GM13976 (cell line): ENCODE data around the gene GRIN2A.

Source experiments
- DNase-seq: peaks from one replicate; pipeline ENCODE4 v3.0.0; 2012; ENCODE audit warnings: low spot score
- CTCF ChIP-seq: IDR thresholded peaks from 2 replicates; pipeline ENCODE4 v1.5.1; 2012; ENCODE audit warnings: borderline replicate concordance, mild to moderate bottlenecking; ENCODE audit not compliant: insufficient read depth; ENCODE audit errors: extremely low read depth, missing control alignments, control extremely low read depth
- in situ Hi-C: fragments of 300-500 bp; cut with MboI; formaldehyde crosslinking; loops from one replicate; pipeline ENCODE4 v1.12.0; 2022; ENCODE audit warnings: low sequenced_read_pairs, mixed read lengths, inconsistent platforms; ENCODE audit not compliant: unreplicated experiment

GRIN2A gene

DNA sequence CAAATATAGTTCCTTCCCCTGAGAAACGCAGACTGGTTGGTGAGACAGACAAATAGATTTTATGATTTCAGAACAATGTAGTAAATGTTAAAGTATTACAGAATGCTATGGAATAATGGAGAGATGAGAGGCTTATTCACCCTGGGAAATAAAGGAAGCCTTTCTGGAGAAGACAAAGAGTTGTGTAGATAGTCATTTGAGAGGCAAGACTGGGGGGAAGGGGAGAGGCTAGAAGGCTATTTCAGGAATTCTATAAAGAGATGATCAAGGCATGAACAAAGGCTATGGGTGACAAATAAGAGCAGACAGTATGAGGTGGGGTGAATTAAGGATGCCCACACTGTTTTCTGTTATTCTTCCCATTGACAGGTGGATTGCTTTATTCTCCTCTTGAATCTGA is 211.4 kb downstream of the GRIN2A start:
- DNase-seq = no peak
- TF ChIP-seq CTCF = no peak
- in situ Hi-C loops = no loop called here

GRCh38 chr16:9970244-9970643 is 212.0 kb downstream of the GRIN2A start:
- in situ Hi-C loops = no loop called here
- no peak for TF ChIP-seq CTCF
- no peak for DNase-seq

DNA sequence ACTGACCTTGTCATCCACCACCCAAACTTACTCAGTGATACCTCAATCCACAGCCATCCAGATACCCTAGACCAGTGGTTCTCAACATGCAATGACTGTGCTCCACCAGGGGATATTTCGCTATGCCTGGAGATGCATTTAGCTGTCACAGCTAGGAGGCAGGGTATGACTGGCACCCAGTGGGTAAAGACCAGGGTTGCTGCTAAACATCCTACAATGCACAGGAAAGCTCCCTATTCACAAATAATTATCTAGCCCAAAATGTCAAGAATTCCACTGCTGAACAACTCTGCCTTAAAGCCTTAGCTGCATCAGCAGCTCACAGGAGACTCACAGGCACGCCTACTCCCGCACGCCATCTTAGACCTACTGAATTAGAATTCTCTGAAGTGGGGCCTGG is 212.6 kb downstream of the GRIN2A start:
- in situ Hi-C loops = no loop called here

DNA sequence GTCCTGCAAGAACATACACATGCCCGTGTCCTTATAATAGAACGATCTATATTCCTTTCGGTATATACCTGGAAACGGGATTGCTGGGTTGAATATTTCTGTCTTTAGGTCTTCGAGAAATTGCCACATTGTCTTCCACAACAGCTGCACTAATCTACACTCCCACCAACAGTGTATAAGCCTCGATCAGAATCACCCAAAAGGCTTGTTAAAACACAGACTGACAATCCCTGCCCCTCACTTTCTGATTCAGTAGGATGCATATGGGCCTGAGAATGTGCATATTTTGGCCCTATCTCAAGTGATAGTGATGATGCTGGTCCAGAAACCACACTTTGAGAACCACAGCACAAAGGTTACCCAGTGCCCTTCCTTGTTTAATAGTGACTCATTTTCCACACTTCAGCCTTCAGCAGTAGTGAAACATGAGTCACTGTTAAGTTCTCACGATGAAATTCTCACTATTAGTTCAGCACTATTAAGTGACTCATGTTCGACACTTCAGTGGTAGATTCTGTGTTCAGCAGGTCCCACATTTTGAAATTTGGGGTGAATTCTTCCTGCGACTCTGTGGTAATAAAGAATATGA is 215.6 kb downstream of the GRIN2A start:
- in situ Hi-C loops = no loop called here
- DNase-seq = peak; percentile 34
- no peak for TF ChIP-seq CTCF

More for the DNA sequence above, 212.6 kb downstream of the GRIN2A start:
- DNase-seq = no peak
- TF ChIP-seq CTCF = no peak

GRCh38 chr16:9965079-9965478 is 217.1 kb downstream of the GRIN2A start:
- in situ Hi-C loops = no loop called here
- DNase-seq = no peak
- TF ChIP-seq CTCF = no peak

DNA sequence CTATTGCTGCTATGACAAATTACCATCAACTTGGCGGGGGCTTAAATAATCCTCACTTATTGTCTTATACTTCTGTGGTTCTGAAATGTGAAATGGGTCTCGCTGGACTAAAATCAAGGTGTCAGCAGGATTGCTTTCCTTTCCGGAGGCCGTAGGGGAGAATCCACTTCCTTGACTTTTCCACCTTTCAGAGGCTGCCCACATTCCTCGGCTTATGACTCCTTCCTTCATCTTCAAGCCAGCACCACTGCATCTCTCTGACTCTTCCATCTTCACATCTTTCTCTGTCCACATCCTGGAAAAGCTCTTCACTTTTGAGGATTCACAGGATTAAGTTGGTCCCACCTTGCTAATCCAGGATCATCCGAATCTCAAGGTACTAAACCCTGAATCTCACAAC is 217.8 kb downstream of the GRIN2A start:
- in situ Hi-C loops = no loop called here
- no peak for DNase-seq
- no peak for TF ChIP-seq CTCF
